Kidney (tissue), 14 donors: ENCODE measurements around the gene SPOCK1. TPM values are rescaled to one million over a fixed set of nuclear protein-coding genes. Genes with fewer than 3 reads are reported as not detected.

ENCODE experiments used
- DNase-seq, 5 donors: peaks; one replicate each; pipeline ENCODE4 v3.0.0-alpha.2; 2013 to 2020
- FAIRE-seq: peaks from 2 replicates; lab custom pipeline; 2012; peaks lifted over from hg19 to GRCh38; lab: Jason Lieb, UNC
- H3K27ac ChIP-seq, 2 donors: one replicate each; pipeline ENCODE4 v1.7.0; 2013; ENCODE audit warnings: low read depth in 2 of 2, low read length in 2 of 2, inconsistent platforms in 1 of 2
- H3K27me3 ChIP-seq: one replicate; pipeline ENCODE4 v1.7.1; 2013; ENCODE audit warnings: low read length, inconsistent platforms; ENCODE audit not compliant: control insufficient read depth, insufficient read depth
- H3K36me3 ChIP-seq, 3 donors: one replicate each; pipeline versions ENCODE4 v1.7.0 to v1.7.1; 2013; ENCODE audit warnings: low read length in 3 of 3, control low read depth in 1 of 3, inconsistent platforms in 1 of 3; ENCODE audit not compliant: insufficient read depth in 3 of 3, control insufficient read depth in 2 of 3
- H3K4me1 ChIP-seq, 3 donors: one replicate each; pipeline versions ENCODE4 v1.7.0 to v1.7.1; 2013; ENCODE audit warnings: low read length in 3 of 3, inconsistent platforms in 1 of 3, low read depth in 1 of 3; ENCODE audit not compliant: control insufficient read depth in 2 of 3, insufficient read depth in 2 of 3
- H3K4me3 ChIP-seq, 3 donors: one replicate each; pipeline versions ENCODE4 v1.7.0 to v1.8.1; 2013; ENCODE audit warnings: low read length in 3 of 3, control low read depth in 1 of 3, inconsistent platforms in 1 of 3
- H3K9ac ChIP-seq, 3 donors: one replicate each; pipeline versions ENCODE4 v1.7.0 to v1.7.1; 2013; ENCODE audit warnings: low read length in 3 of 3, control low read depth in 1 of 3, inconsistent platforms in 1 of 3
- H3K9me3 ChIP-seq, 3 donors: one replicate each; pipeline versions ENCODE4 v1.7.0 to v1.7.1; 2013; ENCODE audit warnings: low read length in 3 of 3, control low read depth in 1 of 3, inconsistent platforms in 1 of 3; ENCODE audit not compliant: control insufficient read depth in 2 of 3, insufficient read depth in 1 of 3
- CTCF ChIP-seq: IDR thresholded peaks from 3 replicates; pipeline ENCODE4 v1.5.1; 2012; ENCODE audit warnings: mild to moderate bottlenecking, moderate library complexity, borderline replicate concordance; ENCODE audit not compliant: insufficient read depth; ENCODE audit errors: extremely low read depth
- intact Hi-C: fragments of 100-400 bp; cut with DNase I; formaldehyde crosslinking; loops from one replicate; pipeline ENCODE4 v1.11.1; 2022
- polyA plus RNA-seq: library from polyadenylated mRNA; stranded (reverse); fragments of 350-450 nt; fragmentation: Illumina TruSeq; extraction: RNeasy Lipid Tissue Mini Kit (QIAGEN cat#74804); gene quantifications from one replicate; pipeline ENCODE4 v1.2.3, GENCODE V29; 2014; ENCODE audit warnings: low read depth, low replicate concordance; ENCODE audit not compliant: insufficient read depth
- total RNA-seq: library from RNA; stranded (reverse); fragmentation: NEBNext Ultra II Directional; extraction: Animal tissue kit (Norgen Biotek cat#: 25700); gene quantifications from one replicate; pipeline ENCODE4 v1.2.1, GENCODE V29; 2021
- donor health status: control.
- donor health status: control.
- donor health status: control.
- donor health status: control.
- donor health status: control.
- donor health status: DM: yes; HTN: yes; CAD: no.
- donor health status: Normal renal cell carcinoma (clear cell type).

Gene SPOCK1
- total and polyA plus RNA-seq, 2 donors from 2014 or later: 15.7 to 32.8 TPM

- Histone ChIP-seq H3K4me3 (no peak overlapping the region), H3K4me1 (no peaks in the 10 kb centered on the region), H3K9ac (no peak overlapping the region), H3K36me3 (no peaks in the 10 kb centered on the region), H3K27ac (no peak overlapping the region), H3K27me3 (no peaks in the 10 kb centered on the region), H3K9me3 (no peaks in the 10 kb centered on the region)
- intact Hi-C loops: no loop called here
- DNase-seq (no peak), FAIRE-seq (no peak)
- no peak for TF ChIP-seq CTCF
Observed at GRCh38 chr5:137531266-137531665, 32.1 kb upstream of the SPOCK1 start.

GRCh38 chr5:137521246-137521645 is 22.1 kb upstream of the SPOCK1 start:
- Histone ChIP-seq H3K4me1 (no peaks in the 10 kb centered on the region), H3K27ac (no peak overlapping the region), H3K9ac (no peak overlapping the region), H3K36me3 (no peaks in the 10 kb centered on the region), H3K4me3 (no peak overlapping the region), H3K9me3 (no peaks in the 10 kb centered on the region), H3K27me3 (no peaks in the 10 kb centered on the region)
- TF ChIP-seq CTCF: no peak
- FAIRE-seq (no peak), DNase-seq (no peak)
- intact Hi-C loops: no loop called here

- FAIRE-seq: no peak
- Histone ChIP-seq H3K27ac (no peak overlapping the region), H3K4me1 (no peaks in the 10 kb centered on the region), H3K4me3 (no peak overlapping the region), H3K36me3 (no peaks in the 10 kb centered on the region), H3K9me3 (no peaks in the 10 kb centered on the region), H3K9ac (no peak overlapping the region), H3K27me3 (no peaks in the 10 kb centered on the region)
- DNase-seq: no peak
- TF ChIP-seq CTCF: no peak
- intact Hi-C loops: no loop called here
Observed at GRCh38 chr5:137516961-137517360, 17.8 kb upstream of the SPOCK1 start.

- intact Hi-C loops: no loop called here
- Histone ChIP-seq H3K4me3 (no peak overlapping the region), H3K9ac (no peak overlapping the region), H3K27ac (no peak overlapping the region), H3K4me1 (no peaks in the 10 kb centered on the region), H3K27me3 (no peaks in the 10 kb centered on the region), H3K9me3 (peaks cover 0 to 3% (median under 1%) of the 10 kb centered on the region in 3 donors), H3K36me3 (no peaks in the 10 kb centered on the region)
- DNase-seq (no peak), FAIRE-seq (no peak)
- no peak for TF ChIP-seq CTCF
Observed at GRCh38 chr5:137516251-137516797, 17.2 kb upstream of the SPOCK1 start.
